GM12873 (cell line): ENCODE data around the gene FBXO34.

Experiments used
- TF ChIP-seq, protein P1 (sequence below): IDR thresholded peaks from 2 replicates; pipeline ENCODE4 v1.5.1; 2012; ENCODE audit warnings: low read depth, mild to moderate bottlenecking, moderate library complexity, low read length, control low read depth; ENCODE audit not compliant: insufficient read depth; ENCODE audit errors: missing control alignments

Gene FBXO34

DNA sequence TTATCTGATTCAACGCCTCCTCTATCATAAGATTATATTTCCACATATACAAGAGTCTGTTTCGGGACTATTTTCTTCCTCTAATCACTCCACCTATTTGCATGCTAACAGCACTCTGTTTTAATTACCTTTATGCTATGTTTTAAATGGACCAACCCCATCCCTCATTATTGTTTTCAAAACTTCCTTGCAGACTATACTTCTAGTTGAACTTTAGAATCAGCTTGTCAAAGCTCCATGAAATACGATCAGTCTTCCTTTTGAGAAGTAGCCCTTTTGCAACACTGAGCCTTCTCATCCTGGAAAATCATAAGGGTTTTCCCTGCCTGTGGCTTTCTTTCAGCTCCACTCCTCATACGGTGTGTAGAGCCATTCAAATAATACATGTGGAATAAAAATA lies 103.5 kb downstream of the FBXO34 start:
- TF ChIP-seq, protein P1, sequence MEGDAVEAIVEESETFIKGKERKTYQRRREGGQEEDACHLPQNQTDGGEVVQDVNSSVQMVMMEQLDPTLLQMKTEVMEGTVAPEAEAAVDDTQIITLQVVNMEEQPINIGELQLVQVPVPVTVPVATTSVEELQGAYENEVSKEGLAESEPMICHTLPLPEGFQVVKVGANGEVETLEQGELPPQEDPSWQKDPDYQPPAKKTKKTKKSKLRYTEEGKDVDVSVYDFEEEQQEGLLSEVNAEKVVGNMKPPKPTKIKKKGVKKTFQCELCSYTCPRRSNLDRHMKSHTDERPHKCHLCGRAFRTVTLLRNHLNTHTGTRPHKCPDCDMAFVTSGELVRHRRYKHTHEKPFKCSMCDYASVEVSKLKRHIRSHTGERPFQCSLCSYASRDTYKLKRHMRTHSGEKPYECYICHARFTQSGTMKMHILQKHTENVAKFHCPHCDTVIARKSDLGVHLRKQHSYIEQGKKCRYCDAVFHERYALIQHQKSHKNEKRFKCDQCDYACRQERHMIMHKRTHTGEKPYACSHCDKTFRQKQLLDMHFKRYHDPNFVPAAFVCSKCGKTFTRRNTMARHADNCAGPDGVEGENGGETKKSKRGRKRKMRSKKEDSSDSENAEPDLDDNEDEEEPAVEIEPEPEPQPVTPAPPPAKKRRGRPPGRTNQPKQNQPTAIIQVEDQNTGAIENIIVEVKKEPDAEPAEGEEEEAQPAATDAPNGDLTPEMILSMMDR = no peak

DNA sequence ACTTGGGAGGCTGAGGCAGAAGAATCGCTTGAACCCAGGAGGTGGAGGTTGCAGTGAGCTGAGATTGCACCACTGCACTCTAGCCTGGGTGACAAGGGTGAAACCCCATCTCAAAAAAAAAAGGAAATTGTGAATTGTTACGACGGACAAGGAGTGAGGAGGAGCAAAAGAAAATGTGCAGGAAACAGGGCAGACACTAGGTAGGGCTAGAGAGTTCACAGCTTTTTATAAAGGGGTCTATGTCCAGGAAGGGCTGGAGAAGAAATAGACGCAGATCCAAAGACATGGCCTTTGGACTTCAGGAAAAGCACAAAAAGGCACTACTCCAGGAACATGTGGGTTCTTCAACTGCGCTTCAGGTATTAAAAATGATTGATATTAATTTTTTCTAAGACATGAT lies 106.0 kb downstream of the FBXO34 start:
- TF ChIP-seq, protein P1 = no peak

DNA sequence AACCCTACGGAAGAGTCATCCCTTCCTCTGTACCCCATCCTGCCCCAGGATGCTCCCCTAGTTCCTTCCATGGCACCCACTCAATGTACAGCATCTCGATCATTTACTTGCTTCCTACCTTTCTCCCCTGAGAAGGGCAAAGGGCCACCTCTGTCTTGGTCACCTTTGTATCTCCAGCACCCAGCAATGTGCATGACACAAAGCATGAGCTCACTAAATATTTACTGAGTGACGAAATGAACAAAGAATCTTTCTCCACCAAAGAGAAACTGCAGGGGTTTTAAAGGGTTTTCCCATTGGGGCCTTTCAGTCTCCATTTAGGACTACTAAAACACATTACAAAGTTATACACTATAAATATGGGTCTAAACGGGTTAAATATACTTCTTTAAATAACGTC lies 109.8 kb downstream of the FBXO34 start:
- TF ChIP-seq, protein P1 = no peak

DNA sequence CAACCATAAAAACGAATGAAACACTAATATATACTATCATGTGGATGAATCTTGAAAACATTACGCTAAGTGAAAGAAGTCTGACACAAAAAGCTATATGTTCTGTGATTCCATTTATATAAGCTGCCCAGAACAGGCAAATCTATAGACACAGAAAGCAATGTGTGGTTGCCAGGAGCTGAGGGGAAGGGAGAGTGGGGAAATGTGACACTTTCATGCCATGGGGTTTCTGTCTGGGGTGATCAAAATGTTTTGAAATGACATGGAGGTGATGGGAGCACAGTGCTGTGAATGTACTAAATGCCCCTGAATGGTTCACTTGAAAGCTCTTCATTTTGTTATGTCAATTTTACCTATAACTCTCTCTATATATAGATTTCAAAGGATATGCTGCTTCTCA lies 110.3 kb downstream of the FBXO34 start:
- TF ChIP-seq, protein P1 = no peak

DNA sequence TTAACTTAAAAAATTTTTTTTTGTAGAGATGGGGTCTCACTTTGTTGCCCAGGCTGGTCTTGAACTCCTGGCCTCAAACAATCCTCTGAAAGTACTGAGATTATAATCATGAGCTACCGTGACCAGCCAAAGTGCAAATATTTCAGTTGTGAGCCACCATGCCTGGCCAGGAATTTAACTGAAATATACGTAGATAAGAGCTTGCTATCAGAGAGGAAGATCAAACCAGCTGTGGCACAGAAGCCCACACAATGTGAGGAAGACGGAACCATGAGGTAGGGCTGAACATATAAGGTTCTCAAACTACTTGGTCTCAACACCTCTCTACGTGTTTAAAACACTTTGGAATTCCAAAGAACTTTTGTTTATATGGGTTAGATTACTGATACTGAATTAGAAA lies 111.3 kb downstream of the FBXO34 start:
- TF ChIP-seq, protein P1 = no peak

DNA sequence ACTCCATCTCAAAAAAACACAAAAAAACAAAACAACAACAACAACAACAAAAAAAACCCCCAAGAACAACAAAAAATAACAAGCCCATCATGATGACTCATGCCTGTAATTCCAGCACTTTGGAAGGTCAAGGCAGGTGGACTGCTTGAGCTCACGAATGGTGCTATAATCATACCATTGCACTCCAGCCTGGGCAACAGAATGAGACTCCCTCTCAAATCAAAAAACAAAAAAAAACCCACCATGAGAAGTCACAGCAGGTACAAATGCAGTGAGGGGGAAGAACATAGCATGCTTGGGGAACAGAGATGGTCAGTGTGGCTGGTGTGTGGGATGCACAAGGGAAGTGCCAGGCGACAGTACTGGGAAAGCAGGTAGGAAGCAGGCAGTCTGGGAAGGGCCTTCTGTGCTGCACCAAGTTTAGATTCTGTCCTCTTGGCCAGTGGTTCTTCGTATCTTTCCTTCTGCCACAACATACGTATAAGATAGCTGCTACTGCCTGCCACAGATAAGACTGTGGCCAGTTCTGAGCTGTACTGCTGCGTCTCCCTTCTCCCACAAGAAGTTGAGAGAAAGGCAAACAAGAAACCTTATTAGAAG lies 112.4 kb downstream of the FBXO34 start:
- TF ChIP-seq, protein P1 = no peak

DNA sequence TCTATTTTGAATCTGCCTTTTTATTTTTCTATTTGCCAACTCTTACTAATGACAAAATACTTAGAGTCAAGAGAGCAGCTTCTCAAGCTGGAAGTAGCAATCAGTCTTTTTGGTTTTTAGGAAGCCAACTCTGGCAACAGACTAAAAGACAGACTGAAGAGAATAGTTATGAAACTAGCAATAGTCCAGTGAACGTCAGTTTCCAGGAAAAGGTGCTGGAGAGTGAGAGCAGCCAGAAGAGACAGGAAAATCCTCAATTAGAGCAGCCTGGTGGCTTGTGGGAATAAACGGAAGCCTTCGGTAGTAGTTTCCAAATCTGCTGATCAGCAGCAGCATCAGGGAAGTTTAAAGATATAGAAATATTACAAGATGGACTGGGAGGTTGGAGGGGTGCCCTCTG lies 113.3 kb downstream of the FBXO34 start:
- TF ChIP-seq, protein P1 = no peak
